Endothelial cell of hepatic sinusoid (primary cell): ENCODE data around the gene GXYLT1.
"Not testable (repeated sequence)": the region's sequence is repeated elsewhere in the genome, so short reads cannot be mapped to it uniquely, and the experiment has no call there.

ENCODE experiments used
- in situ Hi-C: cut with HindIII; loops from 2 replicates; pipeline ENCODE4 v1.10.0; 2017; ENCODE audit warnings: low sequenced_read_pairs

The GXYLT1 gene

DNA sequence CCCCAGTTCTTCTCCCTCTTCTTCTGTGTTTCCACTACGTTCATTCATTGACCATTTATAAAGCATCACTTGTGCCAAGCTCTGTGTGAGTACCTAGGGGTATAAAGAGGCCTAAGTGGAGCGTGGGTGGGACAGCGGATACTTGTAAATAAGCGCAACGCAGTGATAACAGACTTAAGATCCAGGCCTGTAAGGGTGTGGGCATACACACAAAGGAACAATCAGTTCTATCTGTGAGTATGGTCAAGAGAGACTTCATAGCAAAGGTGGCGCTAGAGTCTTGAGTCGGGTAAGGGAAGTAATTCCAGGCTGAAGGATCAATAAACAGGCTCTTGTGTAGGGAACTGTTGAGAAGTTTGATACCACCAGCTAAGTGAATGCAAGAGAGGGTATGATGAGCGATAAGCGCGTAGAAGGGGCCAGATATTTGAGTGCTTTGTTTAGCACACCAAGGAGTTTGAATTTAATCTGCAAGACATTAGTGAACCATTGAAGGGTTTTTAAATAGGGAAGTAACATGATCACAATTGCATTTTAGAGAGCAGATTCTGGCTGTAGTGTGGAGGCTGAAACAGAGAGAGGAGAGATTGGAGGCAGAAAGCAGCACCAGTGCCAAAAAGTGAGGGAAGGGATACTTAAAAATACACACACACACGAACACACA lies 1.0 kb upstream of the GXYLT1 start:
- in situ Hi-C loops, result no loop called here

DNA sequence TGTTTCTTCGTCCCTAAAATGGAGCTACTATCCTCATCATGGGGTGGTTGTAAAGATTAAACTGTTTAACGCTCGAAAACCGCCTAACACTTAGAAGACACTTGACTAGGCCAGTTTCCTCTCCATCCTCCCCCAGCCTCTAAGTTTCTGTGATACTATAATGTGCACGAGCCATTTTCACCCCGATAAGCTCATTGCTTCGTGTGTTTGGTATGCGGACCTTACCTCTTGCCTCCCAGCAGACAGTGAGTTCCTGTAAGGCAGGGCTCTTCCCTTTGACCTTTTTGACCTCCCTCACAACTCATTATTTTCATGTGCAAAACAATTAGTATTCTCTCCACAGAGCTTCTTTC lies 499 bp upstream of the GXYLT1 start:
- in situ Hi-C loops, result no loop called here

GRCh38 chr12:42144158-42144407 lies 591 bp downstream of the GXYLT1 start:
- in situ Hi-C loops, result no loop called here

DNA sequence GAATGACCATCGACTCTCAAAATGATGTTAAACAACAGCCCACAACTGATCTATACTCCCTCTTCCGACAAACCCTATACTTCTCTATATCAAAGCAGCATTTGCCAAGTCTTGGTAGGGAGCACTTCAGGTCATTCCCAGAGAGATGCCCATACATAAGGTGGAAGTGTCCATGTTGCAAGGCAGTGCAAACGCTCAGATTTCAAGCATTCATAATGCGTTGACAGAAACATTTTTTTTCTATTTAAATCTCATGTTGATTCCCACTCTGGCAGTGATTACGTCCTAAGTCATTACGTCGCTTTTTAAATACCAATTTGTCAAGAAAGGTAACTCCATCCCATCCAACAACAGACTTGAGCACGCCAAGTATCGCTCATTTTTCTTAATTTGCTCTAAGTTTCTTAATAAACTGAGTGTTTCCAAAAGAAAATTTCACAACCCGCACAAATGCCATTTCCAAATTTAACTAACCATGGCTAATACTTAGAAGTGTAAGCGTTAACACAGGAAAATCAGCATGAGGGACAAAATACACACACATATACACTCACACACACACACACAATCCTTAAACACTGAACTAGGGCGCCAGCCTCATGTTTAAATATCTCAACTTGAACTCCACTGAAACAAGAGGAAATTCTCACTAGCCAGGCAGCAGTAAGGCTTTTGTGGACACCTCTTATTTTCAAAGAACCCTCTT lies 1.1 kb downstream of the GXYLT1 start:
- in situ Hi-C loops, result no loop called here

DNA sequence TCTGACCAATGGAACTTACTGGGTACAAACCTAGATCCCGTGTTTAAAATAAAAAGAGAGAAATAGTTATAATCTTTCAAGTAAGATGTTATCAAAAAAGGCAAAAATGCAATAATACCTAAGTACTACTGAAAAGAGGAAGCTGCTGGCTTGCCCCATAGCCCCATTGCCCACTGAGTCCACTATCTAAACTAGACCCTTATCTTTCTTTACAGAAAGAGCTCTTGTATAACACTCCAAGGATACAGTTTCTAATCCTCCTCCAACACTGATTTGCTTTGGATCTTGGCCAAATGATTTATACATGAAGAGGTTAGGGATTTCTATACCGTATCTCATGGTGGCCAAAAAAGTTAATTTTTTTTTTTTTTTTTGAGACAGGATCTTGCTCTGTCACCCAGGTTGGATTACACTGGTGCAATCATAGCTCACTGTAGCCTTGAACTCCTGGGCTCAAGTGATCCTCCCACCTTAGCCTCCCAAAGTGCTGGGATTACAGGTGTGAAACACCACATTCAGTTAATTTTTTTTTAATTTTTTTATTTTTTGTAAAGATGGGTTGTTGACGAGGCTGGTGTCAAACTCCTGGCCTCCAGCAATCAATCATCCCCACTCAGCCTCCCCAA lies 2.6 kb downstream of the GXYLT1 start:
- in situ Hi-C loops, result no loop called here

GRCh38 chr12:42140901-42141300 lies 3.8 kb downstream of the GXYLT1 start:
- in situ Hi-C loops, result no loop called here

GRCh38 chr12:42135259-42135814 lies 9.3 kb downstream of the GXYLT1 start:
- in situ Hi-C loops, result no loop called here

DNA sequence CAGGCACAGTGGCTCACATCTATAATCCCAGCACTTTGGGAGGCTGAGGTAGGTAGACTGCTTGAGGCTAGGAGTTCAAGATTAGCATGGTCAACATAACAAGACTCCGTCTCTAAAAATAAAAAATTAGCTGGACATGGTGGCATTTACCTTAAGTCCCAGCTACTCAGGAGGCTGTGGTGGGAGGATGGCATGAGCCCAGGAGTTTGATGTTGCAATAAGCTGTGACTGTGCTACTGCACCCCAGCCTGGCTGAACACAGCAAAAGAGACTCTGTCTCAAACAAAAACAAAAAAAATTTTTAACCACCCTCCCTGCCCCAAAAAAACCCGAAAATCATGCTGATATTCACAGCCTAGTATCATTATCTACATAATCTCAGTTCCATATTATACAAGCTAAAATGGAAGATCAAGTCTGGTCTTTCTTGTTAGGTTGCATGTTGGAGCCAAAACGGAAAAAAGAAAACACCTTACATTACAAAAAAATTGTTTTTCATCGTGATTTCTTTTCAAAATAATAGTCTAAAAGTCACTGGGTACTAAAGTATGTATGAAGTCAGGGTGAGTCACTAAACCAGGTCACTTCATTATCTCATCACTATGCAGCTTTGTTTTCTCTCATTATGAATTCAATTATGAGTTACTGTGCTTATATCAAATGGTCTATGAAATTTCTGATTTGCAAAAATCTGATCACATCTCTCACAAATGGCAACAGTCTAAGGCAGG lies 13.8 kb downstream of the GXYLT1 start:
- in situ Hi-C loops, result no loop called here

DNA sequence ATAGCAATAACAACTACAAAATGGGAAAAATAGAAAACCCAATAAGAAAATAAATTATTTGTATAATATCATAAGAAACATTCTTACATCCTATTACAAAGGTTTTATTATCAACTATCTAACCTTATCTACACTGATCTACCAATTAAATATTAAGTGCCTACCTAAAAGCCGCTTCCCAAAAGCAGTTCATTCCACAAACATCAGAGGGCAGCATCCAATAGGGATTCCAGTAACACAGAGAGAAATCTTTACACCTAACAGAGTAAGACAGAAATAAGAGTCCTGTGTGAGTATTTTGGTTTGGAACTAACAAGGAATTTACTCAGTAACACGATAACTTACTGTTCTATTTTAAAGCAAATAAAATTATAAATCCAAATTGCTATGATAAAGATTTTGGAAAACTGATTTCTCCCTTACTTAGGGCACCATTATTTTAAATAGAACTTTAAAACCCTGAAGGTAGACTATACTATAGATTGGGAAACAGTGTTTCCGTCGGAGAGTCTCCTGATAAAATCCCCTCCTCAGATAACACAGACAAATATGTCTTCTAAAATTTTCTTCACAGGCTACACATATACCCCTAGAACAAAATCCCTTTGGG lies 15.0 kb downstream of the GXYLT1 start:
- in situ Hi-C loops, result no loop called here

DNA sequence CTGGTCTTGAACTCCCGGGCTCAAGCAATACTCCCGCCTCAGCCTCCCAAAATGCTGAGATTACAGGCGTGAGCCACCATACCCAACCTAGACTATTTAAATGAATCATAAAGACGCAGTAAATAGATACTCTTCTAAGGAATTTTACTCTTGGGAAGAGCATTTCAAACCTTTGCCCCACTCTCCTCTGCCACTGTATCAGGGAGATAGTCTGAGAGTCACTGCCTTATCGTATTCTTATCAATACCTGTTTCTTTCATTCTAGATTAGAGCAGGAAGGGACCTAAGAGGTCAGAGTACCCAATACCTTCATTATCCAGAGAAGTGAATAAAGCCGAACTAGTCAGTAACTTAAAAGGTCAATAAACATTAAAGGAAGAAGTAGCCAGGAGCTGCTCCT lies 15.8 kb downstream of the GXYLT1 start:
- in situ Hi-C loops, result no loop called here

GRCh38 chr12:42128327-42128726 lies 16.3 kb downstream of the GXYLT1 start:
- in situ Hi-C loops, result no loop called here

GRCh38 chr12:42126963-42127362 lies 17.7 kb downstream of the GXYLT1 start:
- in situ Hi-C loops, result no loop called here

GRCh38 chr12:42125388-42125767 lies 19.3 kb downstream of the GXYLT1 start:
- in situ Hi-C loops, result no loop called here

- in situ Hi-C loops, result loop anchor here (5.0 kb wide), 1 partner anchor 207 kb away; no protein-coding TSS in a partner anchor
Measured at GRCh38 chr12:42124764-42125387, 19.8 kb downstream of the GXYLT1 start.

DNA sequence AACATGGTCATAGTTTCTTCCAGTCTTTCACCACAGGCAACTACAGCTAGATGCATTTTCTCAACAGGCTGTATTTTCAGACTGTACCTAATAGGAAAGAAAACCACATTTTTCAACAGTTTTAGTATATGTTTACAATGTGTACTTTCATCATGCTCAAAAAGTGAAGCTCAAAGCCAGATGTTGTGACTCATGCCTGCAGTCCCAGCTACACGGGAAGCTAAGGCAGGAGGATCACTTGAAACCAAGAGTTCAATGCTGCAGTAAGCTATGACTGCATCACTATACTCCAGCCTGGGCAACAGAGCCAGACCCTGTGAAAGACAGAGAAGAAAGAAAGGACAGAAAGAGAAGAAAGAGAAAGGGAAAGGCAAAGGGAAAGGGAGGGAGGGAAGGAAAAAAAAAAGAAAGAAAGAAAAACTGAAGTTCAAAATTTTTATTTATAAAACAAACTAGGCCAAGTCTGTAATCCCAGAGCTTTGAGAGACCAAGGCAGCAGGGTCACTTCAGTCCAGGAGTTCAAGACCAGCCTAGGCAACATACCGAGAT lies 25.5 kb downstream of the GXYLT1 start:
- in situ Hi-C loops, result no loop called here

- in situ Hi-C loops, result no loop called here
Measured at GRCh38 chr12:42118136-42118879, 26.4 kb downstream of the GXYLT1 start.

DNA sequence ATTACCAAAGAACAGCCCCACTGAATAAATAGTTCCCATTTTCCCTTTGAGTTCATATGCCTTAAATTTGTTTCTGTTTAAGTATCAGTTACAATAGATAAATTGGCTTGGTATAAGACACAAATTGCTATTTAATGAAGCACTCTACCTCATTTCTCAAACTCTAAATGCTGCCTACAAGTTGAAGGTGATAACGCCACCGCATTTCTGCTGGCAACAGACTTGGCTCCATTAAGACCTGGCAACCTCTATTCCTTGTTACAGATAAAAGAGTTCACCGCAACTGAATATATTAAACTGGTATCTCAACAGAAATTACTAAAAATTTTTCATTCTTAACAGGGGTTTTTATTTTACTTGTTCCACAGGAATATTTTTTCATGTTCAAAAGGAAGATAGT lies 35.6 kb downstream of the GXYLT1 start:
- in situ Hi-C loops, result no loop called here

DNA sequence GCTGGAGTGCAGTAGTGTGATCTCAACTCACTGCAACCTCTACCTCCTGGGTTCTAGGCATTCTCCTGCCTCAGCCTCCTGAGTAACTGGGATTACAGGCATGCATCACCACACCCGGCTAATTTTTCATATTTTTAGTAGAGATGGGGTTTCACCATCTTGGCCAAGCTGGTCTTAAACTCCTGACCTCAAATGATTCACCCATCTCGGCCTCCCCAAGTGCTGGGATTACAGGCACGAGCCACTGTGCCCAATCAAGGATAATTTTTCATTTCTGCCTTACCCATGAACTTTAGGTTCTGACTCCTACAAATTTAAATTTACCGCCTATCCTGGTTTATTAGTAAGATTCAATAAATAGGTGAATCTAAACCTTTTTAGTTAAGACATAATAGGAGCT lies 37.9 kb downstream of the GXYLT1 start:
- in situ Hi-C loops, result not testable (repeated sequence)

DNA sequence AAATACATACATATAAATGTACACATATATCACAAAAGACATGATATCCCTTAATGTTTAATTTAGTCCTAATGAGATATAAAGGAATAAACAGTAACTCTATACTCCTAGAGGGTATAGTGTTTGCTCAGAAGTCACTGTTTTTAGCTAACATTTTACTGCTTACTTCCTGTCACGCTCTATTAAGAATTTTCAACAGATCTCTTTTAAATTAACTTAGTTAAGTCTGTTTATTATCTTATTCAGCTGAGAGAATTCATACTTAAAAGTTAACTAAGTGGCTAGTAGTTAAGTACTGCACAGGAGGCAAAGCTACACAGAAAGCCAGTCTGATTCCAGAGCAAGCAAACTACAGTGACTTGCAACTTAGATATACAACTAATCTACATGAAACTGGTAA lies 39.9 kb downstream of the GXYLT1 start:
- in situ Hi-C loops, result no loop called here

- in situ Hi-C loops, result no loop called here
Measured at GRCh38 chr12:42104087-42104486, 40.6 kb downstream of the GXYLT1 start.
